IPS DF 6.9 (cell line): Measurements from ENCODE around the gene RIPOR1.
"Not testable (repeated sequence)": the region's sequence is repeated elsewhere in the genome, so short reads cannot be mapped to it uniquely, and the experiment has no call there.

ENCODE experiments used
- DNase-seq: peaks from one replicate; pipeline ENCODE4 v3.0.0-alpha.2; 2013; ENCODE audit warnings: low read depth, low spot score
- H3K27ac ChIP-seq: one replicate; pipeline ENCODE4 v1.5.1; 2013; ENCODE audit warnings: low read length, control low read depth
- H3K27me3 ChIP-seq: 2 replicates; pipeline ENCODE4 v1.6.1; 2013; ENCODE audit warnings: mild to moderate bottlenecking, low read length; ENCODE audit not compliant: control insufficient read depth, insufficient read depth
- H3K36me3 ChIP-seq: 2 replicates; pipeline ENCODE4 v1.6.1; 2013; ENCODE audit warnings: low read length; ENCODE audit not compliant: control insufficient read depth, insufficient read depth
- H3K4me1 ChIP-seq: 2 replicates; pipeline ENCODE4 v1.6.1; 2013; ENCODE audit warnings: low read length; ENCODE audit not compliant: control insufficient read depth, insufficient read depth
- H3K4me3 ChIP-seq: 2 replicates; pipeline ENCODE4 v1.5.1; 2013; ENCODE audit warnings: mild to moderate bottlenecking, low read length
- H3K9me3 ChIP-seq: 2 replicates; pipeline ENCODE4 v1.6.1; 2013; ENCODE audit warnings: low read length, inconsistent platforms; ENCODE audit not compliant: control insufficient read depth, insufficient read depth
- WGBS: extraction: QIAGEN DNeasy Blood & Tissue Kit; methylation state at CpG from one replicate; pipeline ENCODE4 v1.1.7; 2013; ENCODE audit warnings: mixed read lengths, missing lambda C conversion rate; ENCODE audit not compliant: insufficient read length, insufficient coverage; 5-methylcytosine and 5-hydroxymethylcytosine counted together

The RIPOR1 gene

DNA sequence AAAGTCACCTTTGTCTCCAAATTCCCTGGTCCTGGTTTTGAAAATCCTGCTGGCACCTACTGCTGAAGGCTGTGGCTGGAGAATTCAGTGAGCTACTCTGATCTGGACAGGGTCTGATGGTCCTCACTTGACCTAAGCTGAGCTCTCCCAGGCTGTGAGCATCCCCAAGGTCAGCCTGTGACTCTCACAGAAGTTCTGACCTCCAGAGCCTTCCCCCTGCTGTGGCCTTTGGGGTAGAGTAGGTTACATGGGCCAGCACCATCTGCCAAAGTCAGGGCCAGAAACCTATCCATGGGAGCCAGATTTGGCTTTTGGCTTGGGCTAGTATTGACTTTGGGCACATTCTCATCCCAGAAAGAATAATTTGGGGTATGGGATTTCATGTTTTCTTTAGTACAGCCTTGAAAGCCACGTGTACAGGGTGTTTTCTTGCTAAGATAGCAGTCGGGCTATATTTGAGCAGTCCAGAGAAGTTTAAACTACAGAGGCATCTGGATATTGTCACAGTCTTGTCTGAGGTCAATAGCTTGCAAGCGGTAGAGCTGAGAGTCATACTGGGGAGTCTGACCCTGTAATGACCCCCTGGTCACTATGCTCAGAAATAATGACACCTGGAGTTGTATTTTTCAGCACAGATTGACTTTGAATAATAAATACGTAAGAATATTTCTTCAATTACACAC lies 39.1 kb upstream of the RIPOR1 start:
- WGBS = no CpG with 5 or more reads among the region's 4 CpGs
- H3K36me3 ChIP-seq = no peaks in the 10 kb centered on the region

DNA sequence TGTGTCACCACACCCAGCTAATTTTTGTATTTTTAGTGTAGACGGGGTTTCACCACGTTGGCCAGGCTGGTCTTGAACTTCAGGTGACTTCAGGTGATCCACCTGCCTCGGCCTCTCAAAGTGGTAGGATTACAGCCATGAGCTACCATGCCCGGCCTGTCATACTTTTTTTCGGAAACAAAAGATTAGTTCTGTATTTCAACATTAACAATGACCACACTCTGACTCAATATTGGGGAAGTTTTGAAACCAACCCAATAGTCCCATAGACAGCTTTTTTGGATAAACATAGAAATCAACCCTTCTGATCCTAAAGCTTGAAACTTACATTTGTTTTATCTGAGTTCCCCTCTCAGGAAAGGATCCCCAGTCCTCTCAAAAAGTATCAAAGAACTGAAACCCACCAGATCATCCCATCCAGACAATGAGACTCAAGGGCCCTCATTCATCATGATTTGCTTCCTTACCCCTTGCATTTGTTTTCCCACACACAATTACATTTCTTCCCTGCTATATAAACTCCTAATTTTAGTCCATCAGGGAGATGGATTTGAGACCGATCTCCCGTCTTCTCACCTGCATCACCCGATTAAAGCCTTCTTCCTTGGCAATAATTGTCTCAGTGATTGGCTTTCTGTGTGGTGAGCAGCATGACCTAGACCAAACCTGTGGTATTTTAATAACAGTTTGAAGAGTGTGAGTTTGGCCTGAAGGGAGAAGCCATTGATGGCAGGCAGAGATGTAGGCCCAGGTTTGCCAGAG lies 38.1 kb upstream of the RIPOR1 start:
- Histone ChIP-seq H3K27me3 (peaks cover 39% of the 10 kb centered on the region), H3K9me3 (peaks cover 2% of the 10 kb centered on the region), H3K27ac (no peak overlapping the region), H3K4me3 (no peak overlapping the region), H3K4me1 (no peaks in the 10 kb centered on the region), H3K36me3 (no peaks in the 10 kb centered on the region)
- no peak for DNase-seq
- WGBS = no CpG with 5 or more reads among the region's 8 CpGs

More for the DNA sequence above, 39.1 kb upstream of the RIPOR1 start:
- peaks cover 2% of the 10 kb centered on the region for H3K9me3 ChIP-seq
- no peak overlapping the region for H3K27ac ChIP-seq
- H3K4me3 ChIP-seq = no peak overlapping the region
- H3K4me1 ChIP-seq = no peaks in the 10 kb centered on the region
- DNase-seq = no peak
- peaks cover 37% of the 10 kb centered on the region for H3K27me3 ChIP-seq

DNA sequence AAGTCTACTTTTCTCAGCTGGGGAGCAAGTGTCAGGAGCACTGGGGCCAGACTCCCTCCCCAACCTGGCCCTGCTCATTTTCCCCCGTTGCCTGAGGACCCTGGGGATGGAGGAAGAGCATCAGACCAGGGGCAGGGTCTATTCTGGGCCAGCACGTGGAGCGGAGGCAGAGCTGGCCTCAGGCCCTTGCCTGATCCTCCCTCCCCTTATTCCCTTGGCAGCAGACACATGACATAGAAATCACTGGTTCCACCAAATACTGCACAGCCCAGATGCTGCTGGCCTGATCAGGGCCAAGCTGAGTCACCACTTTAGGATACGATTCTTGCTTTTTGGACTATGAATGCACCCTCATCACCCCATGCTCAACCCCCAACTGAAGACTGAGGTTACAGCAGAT lies 29.5 kb upstream of the RIPOR1 start:
- no CpG with 5 or more reads among the region's 4 CpGs for WGBS
- Histone ChIP-seq H3K27ac (no peak overlapping the region), H3K9me3 (no peaks in the 10 kb centered on the region), H3K4me3 (no peak overlapping the region), H3K36me3 (no peaks in the 10 kb centered on the region), H3K4me1 (no peaks in the 10 kb centered on the region), H3K27me3 (peaks cover 7% of the 10 kb centered on the region)
- DNase-seq = no peak

DNA sequence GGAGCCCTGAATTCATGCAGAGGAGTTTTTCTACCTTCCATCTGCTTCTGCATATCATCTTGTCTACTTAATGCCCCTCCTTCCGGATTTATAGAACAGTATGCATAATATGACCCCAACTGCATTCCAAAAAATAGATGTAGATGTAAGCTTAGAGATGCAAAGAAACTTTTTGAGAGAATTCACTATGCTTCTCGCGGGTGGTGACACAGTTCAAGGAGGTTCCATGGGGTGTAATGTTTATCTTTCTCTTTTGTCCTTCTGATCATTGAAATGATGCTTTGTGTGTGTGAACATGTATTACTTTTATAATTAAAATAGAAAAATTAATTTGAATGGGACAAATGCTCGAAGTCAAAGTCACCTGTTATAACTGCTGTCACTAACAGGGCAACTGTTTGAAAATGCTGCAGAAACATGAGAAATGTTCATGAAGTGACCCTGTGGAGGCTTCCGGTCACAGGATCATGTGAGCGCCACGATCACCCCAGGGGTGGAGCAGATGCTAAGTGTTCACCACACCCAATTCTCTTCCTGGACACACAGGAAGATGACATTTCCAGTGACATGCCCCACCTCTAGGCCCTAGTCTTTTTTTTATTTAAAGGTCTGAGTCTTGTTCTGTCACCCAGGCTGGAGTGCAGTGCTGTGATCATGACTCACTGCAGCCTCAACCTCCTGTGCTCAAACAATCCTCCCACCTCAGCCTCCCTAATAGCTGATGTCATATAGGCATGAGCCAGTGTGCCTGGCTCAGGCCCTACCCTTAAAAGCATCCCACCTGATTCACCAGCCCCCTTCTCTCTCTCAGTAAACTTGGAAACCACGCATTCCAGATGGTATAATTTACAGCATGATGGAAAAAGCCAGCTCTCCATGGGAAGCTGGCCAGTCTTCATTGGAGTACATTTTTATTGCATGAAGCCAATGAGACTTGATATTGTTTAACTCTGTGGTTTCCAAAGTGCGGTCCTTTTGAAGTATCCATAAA lies 24.3 kb upstream of the RIPOR1 start:
- Histone ChIP-seq H3K27ac (no peak overlapping the region), H3K36me3 (no peaks in the 10 kb centered on the region), H3K4me3 (no peak overlapping the region), H3K9me3 (no peaks in the 10 kb centered on the region), H3K4me1 (no peaks in the 10 kb centered on the region), H3K27me3 (no peaks in the 10 kb centered on the region; the same call in 1 of the 2 replicates)
- whole genome bisulfite sequencing = no CpG with 5 or more reads among the region's 9 CpGs
- no peak for DNase-seq

DNA sequence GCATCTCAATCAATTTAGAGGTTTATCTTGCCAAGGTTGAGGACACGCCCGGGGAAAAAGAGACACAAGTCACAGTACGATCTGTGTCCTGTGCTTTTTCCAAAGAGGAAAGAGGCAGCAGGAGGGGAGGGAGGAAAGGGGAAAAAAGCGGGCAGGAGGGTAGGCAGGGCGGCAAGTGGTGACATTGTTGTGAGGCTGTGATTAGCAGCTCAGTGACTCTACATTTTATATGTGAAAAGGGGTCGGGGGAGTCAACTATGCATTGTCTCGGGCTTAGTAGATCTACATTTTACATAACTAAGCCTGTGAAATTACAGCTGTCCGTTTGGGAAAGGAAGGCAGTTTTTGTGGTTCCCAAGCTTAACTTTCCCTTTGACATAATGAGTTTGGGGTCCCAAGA lies 22.2 kb upstream of the RIPOR1 start:
- no peaks in the 10 kb centered on the region for H3K4me1 ChIP-seq
- no peak overlapping the region for H3K4me3 ChIP-seq
- H3K27me3 ChIP-seq = no peaks in the 10 kb centered on the region; the same call in 1 of the 2 replicates
- no peak for DNase-seq
- H3K36me3 ChIP-seq = no peaks in the 10 kb centered on the region
- no peak overlapping the region for H3K27ac ChIP-seq
- H3K9me3 ChIP-seq = no peaks in the 10 kb centered on the region
- no CpG with 5 or more reads among the region's 8 CpGs for WGBS

- DNase-seq = no peak
- Histone ChIP-seq H3K27ac (no peak overlapping the region), H3K4me1 (no peaks in the 10 kb centered on the region), H3K27me3 (no peaks in the 10 kb centered on the region; the same call in 1 of the 2 replicates), H3K4me3 (no peak overlapping the region), H3K9me3 (no peaks in the 10 kb centered on the region), H3K36me3 (no peaks in the 10 kb centered on the region)
- no CpG with 5 or more reads among the region's 4 CpGs for WGBS
These were observed 19.6 kb upstream of the RIPOR1 start for GRCh38 chr16:67509016-67509415.

DNA sequence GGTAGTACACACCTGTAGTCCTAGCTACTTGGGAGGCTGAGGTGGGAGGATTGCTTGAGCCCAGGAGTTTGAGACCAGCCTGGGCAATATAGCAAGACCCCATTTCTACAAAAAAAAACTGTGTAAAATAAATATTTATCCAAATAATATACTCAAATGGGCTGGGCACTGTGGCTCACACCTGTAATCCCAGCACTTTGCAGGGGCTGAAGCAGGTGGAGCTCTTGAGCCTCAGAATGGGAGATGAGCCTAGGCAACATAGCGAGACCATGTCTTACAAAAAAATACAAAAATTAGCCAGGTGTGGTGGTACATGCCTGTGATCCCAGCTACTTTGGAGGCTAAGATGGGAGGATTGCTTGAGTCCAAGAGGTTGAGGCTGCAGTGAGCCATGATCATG lies 14.7 kb upstream of the RIPOR1 start:
- no CpG with 5 or more reads among the region's 1 CpG for WGBS

DNA sequence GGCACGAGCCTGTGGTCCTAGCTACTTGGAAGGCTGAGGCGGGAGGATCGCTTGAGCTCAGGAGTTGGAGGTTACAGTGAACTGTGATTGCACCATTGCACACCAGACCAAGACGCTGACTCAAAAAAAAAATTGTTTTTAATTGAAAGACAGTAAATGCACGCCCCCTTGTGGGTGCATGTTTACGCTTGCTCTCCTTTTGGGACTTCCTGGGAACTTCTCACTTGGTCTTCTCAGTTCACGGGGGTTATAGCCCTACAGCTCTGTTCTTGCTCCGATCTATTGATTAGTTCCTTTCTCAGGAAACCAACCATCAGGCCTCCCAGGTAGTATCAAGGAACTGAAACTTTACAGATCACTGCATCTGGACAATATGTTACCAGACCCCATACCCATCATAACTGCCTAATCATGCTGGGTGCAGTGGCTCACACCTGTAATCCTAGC lies 14.2 kb upstream of the RIPOR1 start:
- Histone ChIP-seq H3K4me1 (no peaks in the 10 kb centered on the region), H3K36me3 (no peaks in the 10 kb centered on the region; the same call in 1 of the 2 replicates), H3K27me3 (no peaks in the 10 kb centered on the region), H3K4me3 (no peak overlapping the region), H3K9me3 (no peaks in the 10 kb centered on the region), H3K27ac (no peak overlapping the region)
- no peak for DNase-seq
- no CpG with 5 or more reads among the region's 8 CpGs for WGBS

More for the DNA sequence above, 14.7 kb upstream of the RIPOR1 start:
- H3K4me1 ChIP-seq, H3K27me3 ChIP-seq, H3K4me3 ChIP-seq, H3K36me3 ChIP-seq, DNase-seq, H3K9me3 ChIP-seq, H3K27ac ChIP-seq: not testable (repeated sequence)

DNA sequence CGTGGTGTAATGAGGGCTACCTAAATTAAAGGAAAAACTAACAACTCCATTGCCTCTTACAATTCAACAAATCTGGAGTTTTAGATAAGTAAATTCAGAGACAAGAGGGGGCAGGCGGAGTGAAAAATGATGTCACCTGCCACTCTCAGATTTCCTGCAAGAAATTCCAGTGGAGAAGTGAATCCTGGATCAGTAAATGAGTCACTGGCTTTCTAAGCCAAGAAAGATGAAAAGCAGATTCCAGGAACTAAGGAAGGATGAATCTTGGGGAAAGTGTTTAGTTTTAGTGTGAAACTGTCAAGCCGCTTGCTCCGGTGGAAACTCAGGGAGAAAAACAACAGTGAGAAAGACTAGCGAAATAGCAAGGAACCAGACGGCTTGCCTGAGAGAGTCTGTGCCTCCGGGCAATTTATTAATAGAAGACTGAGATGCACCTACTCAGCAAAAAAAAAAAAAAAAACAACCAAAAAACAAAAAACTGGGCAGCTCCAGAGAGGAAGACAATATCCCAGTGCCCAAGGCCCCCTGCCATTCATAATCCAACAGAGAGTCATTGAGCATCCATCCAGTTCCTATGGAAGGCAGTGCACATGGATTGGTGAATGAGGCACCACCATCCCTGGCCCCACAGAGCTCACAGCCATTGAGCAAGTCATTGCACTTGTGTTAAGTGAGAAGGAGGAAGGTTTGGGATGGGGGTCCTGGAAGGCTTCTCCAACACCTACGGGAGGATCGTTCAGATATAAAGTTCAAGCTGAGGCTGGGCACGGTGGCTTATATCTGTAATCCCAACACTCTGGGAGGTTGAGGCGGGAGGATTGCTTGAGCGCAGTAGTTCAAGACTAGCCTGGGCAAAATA lies 12.1 kb upstream of the RIPOR1 start:
- Histone ChIP-seq H3K27me3 (no peaks in the 10 kb centered on the region), H3K27ac (no peak overlapping the region), H3K9me3 (no peaks in the 10 kb centered on the region), H3K4me1 (no peaks in the 10 kb centered on the region), H3K36me3 (no peaks in the 10 kb centered on the region; the same call in 1 of the 2 replicates), H3K4me3 (no peak overlapping the region)
- DNase-seq = no peak
- no CpG with 5 or more reads among the region's 12 CpGs for WGBS
